ENCODE data around the gene RTKN.
"Not testable (repeated sequence)": the region's sequence is repeated elsewhere in the genome, so short reads cannot be mapped to it uniquely, and the experiment has no call there.

RTKN gene

GRCh38 chr2:74436848-74437695 lies 4.7 kb downstream of the RTKN start:
- FAIRE-seq: no peak

- no peak for FAIRE-seq
Measured at GRCh38 chr2:74436111-74436805, 5.5 kb downstream of the RTKN start.

- FAIRE-seq: no peak
Measured at GRCh38 chr2:74430502-74430901, 11.2 kb downstream of the RTKN start.

- no peak for FAIRE-seq
Measured at GRCh38 chr2:74429487-74430451, 12.0 kb downstream of the RTKN start.

- no peak for FAIRE-seq
Measured at GRCh38 chr2:74428675-74429074, 13.1 kb downstream of the RTKN start.

- FAIRE-seq: no peak
Measured at GRCh38 chr2:74427551-74427950, 14.2 kb downstream of the RTKN start.

- FAIRE-seq: no peak
Measured at GRCh38 chr2:74426181-74426758, 15.5 kb downstream of the RTKN start.

- no peak for FAIRE-seq
Measured at GRCh38 chr2:74425523-74425922, 16.2 kb downstream of the RTKN start.

GRCh38 chr2:74424995-74425406 lies 16.7 kb downstream of the RTKN start:
- no peak for FAIRE-seq

GRCh38 chr2:74424139-74424992 lies 17.4 kb downstream of the RTKN start:
- FAIRE-seq: no peak

GRCh38 chr2:74423231-74424095 lies 18.3 kb downstream of the RTKN start:
- no peak for FAIRE-seq

- no peak for FAIRE-seq
Measured at GRCh38 chr2:74421221-74421870, 20.4 kb downstream of the RTKN start, which contains the start of the genes C2orf81 and WDR54. TSS of gene C2orf81 (minus strand) at chr2:74421619. CDS start at chr2:74421560, 59 bp downstream. TSS of gene WDR54 (plus strand) at chr2:74421730. CDS start at chr2:74422154, 424 bp downstream.

GRCh38 chr2:74420443-74421103 lies 21.2 kb downstream of the RTKN start:
- FAIRE-seq: not testable (repeated sequence)

GRCh38 chr2:74420006-74420405 lies 21.7 kb downstream of the RTKN start:
- FAIRE-seq: no peak

GRCh38 chr2:74419345-74419744 lies 22.4 kb downstream of the RTKN start:
- FAIRE-seq: no peak

- FAIRE-seq: no peak
Measured at GRCh38 chr2:74418312-74418711, 23.4 kb downstream of the RTKN start.

- FAIRE-seq: no peak
Measured at GRCh38 chr2:74417763-74418162, 24.0 kb downstream of the RTKN start.

- no peak for FAIRE-seq
Measured at GRCh38 chr2:74417197-74417596, 24.5 kb downstream of the RTKN start.

- FAIRE-seq: no peak
Measured at GRCh38 chr2:74416778-74417177, 25.0 kb downstream of the RTKN start.
